Erythroblast (primary cell): ENCODE results near the gene EOMES.

Experiments used
- GATA1 ChIP-seq: IDR thresholded peaks from 2 replicates; pipeline ENCODE4 v1.6.1; 2011; ENCODE audit warnings: low read depth, mild to moderate bottlenecking, control low read depth, low read length, moderate library complexity
- POLR2A ChIP-seq: IDR thresholded peaks from 2 replicates; pipeline ENCODE4 v1.6.1; 2011; ENCODE audit warnings: mild to moderate bottlenecking, low read length

- TF ChIP-seq POLR2A (no peak), GATA1 (no peak)
These were observed 55.9 kb downstream of the EOMES start for GRCh38 chr3:27666272-27666671.
